Activated CD8-positive, alpha-beta T cell treated with anti-CD3 and anti-CD28 coated beads for 36 hours (primary cell): ENCODE data around the gene TRABD2B. TPM values are rescaled to one million over a fixed set of nuclear protein-coding genes. Genes with fewer than 3 reads are reported as not detected.

Experiments
- ATAC-seq: fragments of 200-7000 bp; cut with Tn5 transposase; one replicate; pipeline ENCODE4 v1.10.0; 2021; ENCODE audit warnings: mild to moderate bottlenecking, moderate library complexity
- CTCF ChIA-PET: fragments of 350-600 bp; sonication (Branson Sonifier 250); formaldehyde crosslinking; loops from one replicate; lab custom pipeline; 2021; ENCODE audit warnings: antibody characterized with exemption; lab: Charles Lee
- POLR2A ChIA-PET: fragments of 350-600 bp; sonication (Branson Sonifier 250); formaldehyde crosslinking; loops from one replicate; lab custom pipeline; 2021; ENCODE audit warnings: antibody characterized with exemption; lab: Charles Lee
- DNase-seq: peaks from one replicate; pipeline ENCODE4 v3.0.0-alpha.2; 2020
- H3K27ac Mint-ChIP-seq: one replicate; pipeline ENCODE4 v1.8.0; 2021; ENCODE audit warnings: mild to moderate bottlenecking, mixed read lengths
- H3K27me3 Mint-ChIP-seq: one replicate; pipeline ENCODE4 v1.8.0; 2021; ENCODE audit warnings: mixed read lengths
- H3K36me3 Mint-ChIP-seq: one replicate; pipeline ENCODE4 v1.8.0; 2021; ENCODE audit warnings: low read depth, mixed read lengths
- H3K4me1 Mint-ChIP-seq: one replicate; pipeline ENCODE4 v1.8.0; 2021; ENCODE audit warnings: low read depth, mixed read lengths
- H3K4me3 Mint-ChIP-seq: one replicate; pipeline ENCODE4 v1.8.0; 2021; ENCODE audit warnings: mild to moderate bottlenecking, moderate library complexity, mixed read lengths
- H3K9me3 Mint-ChIP-seq: one replicate; pipeline ENCODE4 v1.8.0; 2021; ENCODE audit warnings: mixed read lengths
- CTCF ChIP-seq: fragments of 200-600 bp; IDR thresholded peaks from one replicate; pipeline ENCODE4 v1.8.0; 2022; ENCODE audit warnings: antibody characterized with exemption, mild to moderate bottlenecking
- intact Hi-C: fragments of 100-400 bp; cut with micrococcal nuclease; formaldehyde crosslinking; loops from one replicate; pipeline ENCODE4 v1.10.0; 2022
- total RNA-seq, 2 experiments: library from RNA; stranded (reverse); gene quantifications; one replicate each; pipeline ENCODE4 v1.2.3, GENCODE V29; 2021

The TRABD2B gene
- total RNA-seq, 2 experiments from 2014 or later, result not detected

GRCh38 chr1:47824716-47825115 lies 172.5 kb downstream of the TRABD2B start:
- no peak for TF ChIP-seq CTCF
- DNase-seq, result no peak
- H3K4me3 Mint-ChIP-seq, result no peak overlapping the region
- intact Hi-C loops, result no loop called here
- no peak overlapping the region for H3K27ac Mint-ChIP-seq
- no peaks in the 10 kb centered on the region for H3K36me3 Mint-ChIP-seq
- ChIA-PET POLR2A (no interaction called here), CTCF (no interaction called here)
- H3K4me1 Mint-ChIP-seq, result no peaks in the 10 kb centered on the region
- H3K9me3 Mint-ChIP-seq, result no peaks in the 10 kb centered on the region
- no peaks in the 10 kb centered on the region for H3K27me3 Mint-ChIP-seq
- ATAC-seq, result no peak

- Mint-ChIP-seq H3K36me3 (no peaks in the 10 kb centered on the region), H3K4me3 (no peak overlapping the region), H3K27me3 (no peaks in the 10 kb centered on the region), H3K9me3 (no peaks in the 10 kb centered on the region), H3K4me1 (no peaks in the 10 kb centered on the region), H3K27ac (no peak overlapping the region)
- intact Hi-C loops, result no loop called here
- DNase-seq (no peak), ATAC-seq (no peak)
- ChIA-PET POLR2A (no interaction called here), CTCF (no interaction called here)
- TF ChIP-seq CTCF, result no peak
These were observed 172.9 kb downstream of the TRABD2B start for GRCh38 chr1:47824297-47824696.

- no peak overlapping the region for H3K4me3 Mint-ChIP-seq
- H3K36me3 Mint-ChIP-seq, result no peaks in the 10 kb centered on the region
- H3K4me1 Mint-ChIP-seq, result no peaks in the 10 kb centered on the region
- ChIA-PET CTCF (no interaction called here), POLR2A (no interaction called here)
- intact Hi-C loops, result no loop called here
- ATAC-seq, result no peak
- H3K27me3 Mint-ChIP-seq, result no peaks in the 10 kb centered on the region
- DNase-seq, result no peak
- no peak for TF ChIP-seq CTCF
- no peaks in the 10 kb centered on the region for H3K9me3 Mint-ChIP-seq
- no peak overlapping the region for H3K27ac Mint-ChIP-seq
These were observed 174.0 kb downstream of the TRABD2B start for GRCh38 chr1:47823040-47823808.

GRCh38 chr1:47821760-47822159 lies 175.4 kb downstream of the TRABD2B start:
- intact Hi-C loops, result no loop called here
- Mint-ChIP-seq H3K36me3 (no peaks in the 10 kb centered on the region), H3K9me3 (no peaks in the 10 kb centered on the region), H3K27me3 (no peaks in the 10 kb centered on the region), H3K4me3 (no peak overlapping the region), H3K27ac (no peak overlapping the region), H3K4me1 (no peaks in the 10 kb centered on the region)
- DNase-seq (no peak), ATAC-seq (no peak)
- POLR2A ChIA-PET, result no interaction called here
- no peak for TF ChIP-seq CTCF
- CTCF ChIA-PET, result no interaction called here

GRCh38 chr1:47819574-47819888 lies 177.7 kb downstream of the TRABD2B start:
- Mint-ChIP-seq H3K27ac (no peak overlapping the region), H3K4me3 (no peak overlapping the region), H3K9me3 (no peaks in the 10 kb centered on the region), H3K36me3 (no peaks in the 10 kb centered on the region), H3K27me3 (no peaks in the 10 kb centered on the region), H3K4me1 (no peaks in the 10 kb centered on the region)
- intact Hi-C loops, result no loop called here
- ChIA-PET POLR2A (no interaction called here), CTCF (no interaction called here)
- DNase-seq, result no peak
- no peak for TF ChIP-seq CTCF
- ATAC-seq, result no peak
